IMR-90 (cell line): ENCODE results near the gene BEGAIN. TPM values are rescaled to one million over a fixed set of nuclear protein-coding genes. Genes with fewer than 3 reads are reported as not detected.

Experiments
- ATAC-seq: fragments of 200-7000 bp; cut with Tn5 transposase; 2 replicates; pipeline ENCODE4 v1.9.1; 2020; ENCODE audit warnings: low read depth, mild to moderate bottlenecking, moderate library complexity
- BruUV-seq: library from RNA; stranded (reverse); fragments of 400-500 nt; replicated peaks from 2 replicates; lab custom pipeline; 2021; lab: Mats Ljungman, UMichigan
- CTCF ChIA-PET: fragments of 300-600 bp; formaldehyde crosslinking; extraction: SDS; loops from one replicate; lab custom pipeline; 2021; ENCODE audit warnings: antibody characterized with exemption; lab: Yijun Ruan, JAX
- POLR2A ChIA-PET: fragments of 300-600 bp; sonication (Branson Sonifier 250); formaldehyde crosslinking; loops from one replicate; lab custom pipeline; 2022; ENCODE audit warnings: antibody characterized with exemption; ENCODE audit not compliant: unreplicated experiment; lab: Charles Lee
- DNase-seq: peaks from one replicate; pipeline ENCODE4 v3.0.0; 2013
- H2AFZ ChIP-seq: replicated peaks from 2 replicates; pipeline ENCODE3; 2013; ENCODE audit warnings: low read length, mild to moderate bottlenecking; ENCODE audit not compliant: poor library complexity
- H2AK5ac ChIP-seq: 2 replicates; pipeline ENCODE4 v1.6.1; 2013; ENCODE audit warnings: low read depth, low read length, inconsistent platforms
- H2AK9ac ChIP-seq: replicated peaks from 2 replicates; pipeline ENCODE3; 2013; ENCODE audit warnings: mild to moderate bottlenecking, low read depth, low read length, moderate library complexity; ENCODE audit not compliant: poor library complexity
- H2BK120ac ChIP-seq: 2 replicates; pipeline ENCODE4 v1.6.1; 2013; ENCODE audit warnings: low read depth, low read length, inconsistent platforms
- H2BK15ac ChIP-seq: 3 replicates; pipeline ENCODE4 v1.6.1; 2013; ENCODE audit warnings: low read depth, low read length, inconsistent platforms
- H2BK20ac ChIP-seq: 2 replicates; pipeline ENCODE4 v1.6.1; 2013; ENCODE audit warnings: low read depth, mild to moderate bottlenecking, inconsistent platforms, low read length, moderate library complexity
- H2BK5ac ChIP-seq: 2 replicates; pipeline ENCODE4 v1.6.1; 2013; ENCODE audit warnings: mild to moderate bottlenecking, low read depth, low read length, inconsistent platforms; ENCODE audit not compliant: poor library complexity, severe bottlenecking
- H3K14ac ChIP-seq: replicated peaks from 2 replicates; pipeline ENCODE4 v1.6.1; 2013; ENCODE audit warnings: low read depth, low read length, inconsistent platforms
- H3K18ac ChIP-seq: 2 replicates; pipeline ENCODE4 v1.6.1; 2013; ENCODE audit warnings: low read depth, low read length, control low read depth
- H3K23ac ChIP-seq: 2 replicates; pipeline ENCODE4 v1.6.1; 2013; ENCODE audit warnings: low read depth, low read length, inconsistent platforms
- H3K27ac ChIP-seq: 2 replicates; pipeline ENCODE4 v1.5.1; 2013; ENCODE audit warnings: mild to moderate bottlenecking, control low read depth, low read length; ENCODE audit not compliant: insufficient read depth
- H3K27me3 ChIP-seq: 2 replicates; pipeline ENCODE4 v1.6.1; 2013; ENCODE audit warnings: low read length; ENCODE audit not compliant: control insufficient read depth, insufficient read depth
- H3K36me3 ChIP-seq: 2 replicates; pipeline ENCODE4 v1.6.1; 2013; ENCODE audit warnings: low read length, mixed read lengths; ENCODE audit not compliant: control insufficient read depth, insufficient read depth
- H3K4ac ChIP-seq: 2 replicates; pipeline ENCODE4 v1.6.1; 2013; ENCODE audit warnings: low read depth, low read length, inconsistent platforms
- H3K4me1 ChIP-seq: 2 replicates; pipeline ENCODE4 v1.6.1; 2013; ENCODE audit warnings: low read length, mixed read lengths; ENCODE audit not compliant: control insufficient read depth, insufficient read depth
- H3K4me2 ChIP-seq: 2 replicates; pipeline ENCODE4 v1.6.1; 2013; ENCODE audit warnings: low read depth, mild to moderate bottlenecking, control low read depth, low read length, moderate library complexity
- H3K4me3 ChIP-seq: 2 replicates; pipeline ENCODE4 v1.5.1; 2013; ENCODE audit warnings: low read depth, mild to moderate bottlenecking, control low read depth, low read length, moderate library complexity; ENCODE audit not compliant: insufficient read depth
- H3K56ac ChIP-seq: 2 replicates; pipeline ENCODE4 v1.6.1; 2013; ENCODE audit warnings: low read length, inconsistent platforms; ENCODE audit not compliant: insufficient read depth; ENCODE audit errors: extremely low read depth
- H3K79me1 ChIP-seq, 2 experiments: 2 replicates each; pipeline ENCODE4 v1.6.1; 2013; ENCODE audit warnings: low read length in 2 of 2, inconsistent platforms in 1 of 2, low read depth in 1 of 2
- H3K9ac ChIP-seq: 2 replicates; pipeline ENCODE4 v1.6.1; 2013; ENCODE audit warnings: low read depth, low read length, control low read depth
- H3K9me1 ChIP-seq: 2 replicates; pipeline ENCODE4 v1.6.1; 2013; ENCODE audit warnings: low read length, inconsistent platforms; ENCODE audit not compliant: insufficient read depth
- H3K9me3 ChIP-seq: 2 replicates; pipeline ENCODE4 v1.6.1; 2013; ENCODE audit warnings: low read length; ENCODE audit not compliant: control insufficient read depth, insufficient read depth
- H4K20me1 ChIP-seq: 2 replicates; pipeline ENCODE4 v1.6.1; 2013; ENCODE audit warnings: low read length, inconsistent platforms; ENCODE audit not compliant: insufficient read depth
- H4K5ac ChIP-seq: 2 replicates; pipeline ENCODE4 v1.6.1; 2013; ENCODE audit warnings: mild to moderate bottlenecking, low read depth, low read length, control low read depth
- H4K8ac ChIP-seq, 2 experiments: 2 replicates each; pipeline ENCODE4 v1.6.1; 2013; ENCODE audit warnings: low read depth in 2 of 2, low read length in 2 of 2, control low read depth in 1 of 2, inconsistent platforms in 1 of 2
- H4K91ac ChIP-seq: 2 replicates; pipeline ENCODE4 v1.6.1; 2013; ENCODE audit warnings: low read depth, low read length, inconsistent platforms; ENCODE audit not compliant: insufficient read depth
- CHD1 ChIP-seq: IDR thresholded peaks from 2 replicates; pipeline ENCODE4 v1.6.1; 2012; ENCODE audit warnings: low read depth, low read length, improper control_type of control experiment
- MAZ ChIP-seq: IDR thresholded peaks from 2 replicates; pipeline ENCODE4 v1.6.1; 2012; ENCODE audit warnings: low read depth, mild to moderate bottlenecking, low read length, improper control_type of control experiment, moderate library complexity, borderline replicate concordance
- MXI1 ChIP-seq: IDR thresholded peaks from 2 replicates; pipeline ENCODE4 v1.6.1; 2012; ENCODE audit warnings: low read depth, mild to moderate bottlenecking, low read length, moderate library complexity, borderline replicate concordance
- NFE2L2 ChIP-seq: fragments of 150-350 bp; IDR thresholded peaks from 2 replicates; pipeline ENCODE4 v1.6.1; 2016; ENCODE audit warnings: low read depth, mild to moderate bottlenecking, low read length
- POLR2A ChIP-seq: IDR thresholded peaks from 2 replicates; pipeline ENCODE4 v1.6.1; 2012; ENCODE audit warnings: mild to moderate bottlenecking, low read depth, low read length
- RFX5 ChIP-seq: IDR thresholded peaks from 2 replicates; pipeline ENCODE4 v1.8.0; 2012; ENCODE audit warnings: low read depth, mild to moderate bottlenecking, low read length, moderate library complexity
- SMC3 ChIP-seq: fragments of 150-350 bp; IDR thresholded peaks from 2 replicates; pipeline ENCODE4 v1.6.1; 2016; ENCODE audit warnings: low read depth, mild to moderate bottlenecking, antibody characterized with exemption, low read length, moderate library complexity
- WGBS, 2 experiments: methylation state at CpG; one replicate each; pipeline versions ENCODE4 v1.1.5 to v1.1.7; 2013; ENCODE audit warnings: missing lambda C conversion rate in 2 of 2; ENCODE audit not compliant: insufficient read length in 1 of 2; ENCODE audit errors: extremely low coverage in 2 of 2; 5-methylcytosine and 5-hydroxymethylcytosine counted together
- dilution Hi-C: fragments of 300-500 bp; cut with HindIII; formaldehyde crosslinking; loops from one replicate; pipeline ENCODE4 v1.14.3; 2018; ENCODE audit warnings: low sequenced_read_pairs; ENCODE audit not compliant: unreplicated experiment
- in situ Hi-C: fragments of 300-500 bp; cut with MboI; formaldehyde crosslinking; loops from 3 replicates; pipeline ENCODE4 v1.14.3; 2019; ENCODE audit warnings: low sequenced_read_pairs, inconsistent platforms, mixed read lengths
- intact Hi-C: fragments of 100-400 bp; cut with micrococcal nuclease; formaldehyde crosslinking; loops from 2 replicates; pipeline ENCODE4 v1.10.0; 2022
- polyA plus RNA-seq, 3 experiments: library from polyadenylated mRNA; depleted of rRNA; stranded (reverse); fragments of >200 nt; gene quantifications; 2 replicates each; pipeline ENCODE4 v1.2.3, GENCODE V29; 2012; ENCODE audit warnings: low replicate concordance in 1 of 3
- total RNA-seq: library from RNA; depleted of rRNA; stranded (reverse); fragments of >200 nt; gene quantifications from 2 replicates; pipeline ENCODE4 v1.2.3, GENCODE V29; 2012
- TF ChIP-seq, protein P1 (sequence below): fragments of 150-350 bp; IDR thresholded peaks from 2 replicates; pipeline ENCODE4 v1.6.1; 2017; ENCODE audit warnings: mild to moderate bottlenecking, antibody characterized with exemption, low read length, low read depth
- TF ChIP-seq, protein P2 (sequence below): conservative IDR thresholded peaks from 2 replicates; pipeline ENCODE4 v1.5.1; 2012; ENCODE audit warnings: mild to moderate bottlenecking, low read depth, low read length, improper control_type of control experiment

The BEGAIN gene
- total and polyA plus RNA-seq, 2 of the 4 experiments (the other 2 are of a cell fraction) = 0.18 to 0.99 TPM

DNA sequence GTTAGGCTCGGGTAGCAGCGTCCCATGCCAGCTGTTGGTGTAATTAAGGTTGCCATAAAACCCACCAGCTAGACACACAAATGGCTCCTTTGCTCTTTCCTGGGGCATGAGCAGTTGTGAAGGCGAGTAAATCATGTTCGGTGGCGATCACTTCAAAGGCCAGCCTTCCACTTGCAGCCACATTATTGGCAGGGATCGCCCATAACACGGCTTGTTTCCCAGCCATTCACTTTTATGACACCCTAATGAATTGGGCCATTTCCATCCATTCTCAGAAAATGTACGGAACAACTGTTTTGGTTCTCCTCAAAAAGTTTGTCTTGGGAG is 63.4 kb downstream of the BEGAIN start:
- 90% methylated on average over 3 of the region's 8 CpGs; no CpG with 5 or more reads in 1 of the 2 experiments for WGBS, 2 experiments
- CTCF ChIA-PET = no interaction called here
- intact Hi-C loops = loop anchor here (10.0 kb wide), 1 partner anchor 711 kb away; no protein-coding TSS in a partner anchor

More for the DNA sequence above, 63.4 kb downstream of the BEGAIN start:
- no peak overlapping the region for H3K4ac ChIP-seq
- ATAC-seq (no peak), DNase-seq (no peak)
- H4K20me1 ChIP-seq = no peaks in the 10 kb centered on the region
- no peak overlapping the region for H3K4me3 ChIP-seq
- H4K91ac ChIP-seq = no peak overlapping the region
- H3K79me1 ChIP-seq = no peaks in the 10 kb centered on the region
- no peak overlapping the region for H3K14ac ChIP-seq
- no peak overlapping the region for H2AFZ ChIP-seq
- no peak overlapping the region for H2BK120ac ChIP-seq
- H3K18ac ChIP-seq = no peak overlapping the region
- H3K27ac ChIP-seq = no peak overlapping the region
- H3K4me2 ChIP-seq = no peak overlapping the region
- H3K27me3 ChIP-seq = no peaks in the 10 kb centered on the region
- no peaks in the 10 kb centered on the region for H3K9me3 ChIP-seq
- H3K9ac ChIP-seq = no peak overlapping the region
- H3K36me3 ChIP-seq = peaks cover 12% of the 10 kb centered on the region
- no peak overlapping the region for H4K5ac ChIP-seq
- H3K4me1 ChIP-seq = no peaks in the 10 kb centered on the region
- no peak overlapping the region for H2BK5ac ChIP-seq
- no TSS peak for BruUV-seq
- H2BK20ac ChIP-seq = no peak overlapping the region
- TF ChIP-seq POLR2A (no peak), SMC3 (no peak), CHD1 (no peak), RFX5 (no peak), MAZ (no peak), NFE2L2 (no peak), MXI1 (no peak)
- TF ChIP-seq, protein P1, sequence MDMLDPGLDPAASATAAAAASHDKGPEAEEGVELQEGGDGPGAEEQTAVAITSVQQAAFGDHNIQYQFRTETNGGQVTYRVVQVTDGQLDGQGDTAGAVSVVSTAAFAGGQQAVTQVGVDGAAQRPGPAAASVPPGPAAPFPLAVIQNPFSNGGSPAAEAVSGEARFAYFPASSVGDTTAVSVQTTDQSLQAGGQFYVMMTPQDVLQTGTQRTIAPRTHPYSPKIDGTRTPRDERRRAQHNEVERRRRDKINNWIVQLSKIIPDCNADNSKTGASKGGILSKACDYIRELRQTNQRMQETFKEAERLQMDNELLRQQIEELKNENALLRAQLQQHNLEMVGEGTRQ = no peak
- TF ChIP-seq, protein P2, sequence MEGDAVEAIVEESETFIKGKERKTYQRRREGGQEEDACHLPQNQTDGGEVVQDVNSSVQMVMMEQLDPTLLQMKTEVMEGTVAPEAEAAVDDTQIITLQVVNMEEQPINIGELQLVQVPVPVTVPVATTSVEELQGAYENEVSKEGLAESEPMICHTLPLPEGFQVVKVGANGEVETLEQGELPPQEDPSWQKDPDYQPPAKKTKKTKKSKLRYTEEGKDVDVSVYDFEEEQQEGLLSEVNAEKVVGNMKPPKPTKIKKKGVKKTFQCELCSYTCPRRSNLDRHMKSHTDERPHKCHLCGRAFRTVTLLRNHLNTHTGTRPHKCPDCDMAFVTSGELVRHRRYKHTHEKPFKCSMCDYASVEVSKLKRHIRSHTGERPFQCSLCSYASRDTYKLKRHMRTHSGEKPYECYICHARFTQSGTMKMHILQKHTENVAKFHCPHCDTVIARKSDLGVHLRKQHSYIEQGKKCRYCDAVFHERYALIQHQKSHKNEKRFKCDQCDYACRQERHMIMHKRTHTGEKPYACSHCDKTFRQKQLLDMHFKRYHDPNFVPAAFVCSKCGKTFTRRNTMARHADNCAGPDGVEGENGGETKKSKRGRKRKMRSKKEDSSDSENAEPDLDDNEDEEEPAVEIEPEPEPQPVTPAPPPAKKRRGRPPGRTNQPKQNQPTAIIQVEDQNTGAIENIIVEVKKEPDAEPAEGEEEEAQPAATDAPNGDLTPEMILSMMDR = no peak
- dilution Hi-C loops (no loop called here), in situ Hi-C loops (no loop called here)
- no peak overlapping the region for H4K8ac ChIP-seq
- H2AK9ac ChIP-seq = no peak overlapping the region
- H3K9me1 ChIP-seq = peaks cover 4% of the 10 kb centered on the region; the same call in 1 of the 2 replicates
- POLR2A ChIA-PET = no interaction called here
- no peak overlapping the region for H3K23ac ChIP-seq
- H2AK5ac ChIP-seq = no peak overlapping the region
- no peak overlapping the region; the same call in 1 of the 2 replicates for H3K56ac ChIP-seq
- no peak overlapping the region for H2BK15ac ChIP-seq
